GM12873 (cell line): ENCODE results near the gene SCN9A.

ENCODE experiments used
- TF ChIP-seq, protein P1 (sequence below): IDR thresholded peaks from 2 replicates; pipeline ENCODE4 v1.5.1; 2012; ENCODE audit warnings: low read depth, mild to moderate bottlenecking, moderate library complexity, low read length, control low read depth; ENCODE audit not compliant: insufficient read depth; ENCODE audit errors: missing control alignments

SCN9A gene

DNA sequence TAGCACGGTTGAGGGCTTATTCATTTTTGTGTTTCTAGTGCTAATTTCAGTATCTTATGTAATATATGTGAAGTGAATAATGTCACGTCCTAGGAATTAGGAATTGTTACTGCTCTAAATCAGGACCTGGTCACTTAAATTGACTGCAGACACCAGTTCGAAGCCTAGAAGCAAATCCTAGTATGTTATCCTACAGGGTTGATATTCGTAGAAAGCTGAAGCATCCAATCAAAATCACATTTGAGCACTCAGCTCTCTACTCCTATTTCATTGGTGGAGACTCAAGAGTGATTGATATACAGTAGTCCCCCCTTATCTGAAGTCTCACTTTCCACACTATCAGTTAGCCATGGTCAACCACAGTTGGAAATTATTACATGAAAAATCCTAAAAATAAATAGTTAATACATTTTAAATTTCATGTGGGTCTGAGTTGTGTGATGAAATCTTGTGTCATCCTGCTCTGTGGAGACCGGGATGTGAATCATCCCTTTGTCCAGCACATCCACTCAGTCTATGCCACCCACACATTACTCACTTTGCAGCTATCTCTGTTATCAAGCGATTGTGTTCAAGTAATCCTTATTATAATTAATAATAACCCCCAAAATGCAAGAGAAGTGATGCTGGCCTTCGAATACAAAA is 35.2 kb upstream of the SCN9A start:
- TF ChIP-seq, protein P1, sequence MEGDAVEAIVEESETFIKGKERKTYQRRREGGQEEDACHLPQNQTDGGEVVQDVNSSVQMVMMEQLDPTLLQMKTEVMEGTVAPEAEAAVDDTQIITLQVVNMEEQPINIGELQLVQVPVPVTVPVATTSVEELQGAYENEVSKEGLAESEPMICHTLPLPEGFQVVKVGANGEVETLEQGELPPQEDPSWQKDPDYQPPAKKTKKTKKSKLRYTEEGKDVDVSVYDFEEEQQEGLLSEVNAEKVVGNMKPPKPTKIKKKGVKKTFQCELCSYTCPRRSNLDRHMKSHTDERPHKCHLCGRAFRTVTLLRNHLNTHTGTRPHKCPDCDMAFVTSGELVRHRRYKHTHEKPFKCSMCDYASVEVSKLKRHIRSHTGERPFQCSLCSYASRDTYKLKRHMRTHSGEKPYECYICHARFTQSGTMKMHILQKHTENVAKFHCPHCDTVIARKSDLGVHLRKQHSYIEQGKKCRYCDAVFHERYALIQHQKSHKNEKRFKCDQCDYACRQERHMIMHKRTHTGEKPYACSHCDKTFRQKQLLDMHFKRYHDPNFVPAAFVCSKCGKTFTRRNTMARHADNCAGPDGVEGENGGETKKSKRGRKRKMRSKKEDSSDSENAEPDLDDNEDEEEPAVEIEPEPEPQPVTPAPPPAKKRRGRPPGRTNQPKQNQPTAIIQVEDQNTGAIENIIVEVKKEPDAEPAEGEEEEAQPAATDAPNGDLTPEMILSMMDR, result no peak

DNA sequence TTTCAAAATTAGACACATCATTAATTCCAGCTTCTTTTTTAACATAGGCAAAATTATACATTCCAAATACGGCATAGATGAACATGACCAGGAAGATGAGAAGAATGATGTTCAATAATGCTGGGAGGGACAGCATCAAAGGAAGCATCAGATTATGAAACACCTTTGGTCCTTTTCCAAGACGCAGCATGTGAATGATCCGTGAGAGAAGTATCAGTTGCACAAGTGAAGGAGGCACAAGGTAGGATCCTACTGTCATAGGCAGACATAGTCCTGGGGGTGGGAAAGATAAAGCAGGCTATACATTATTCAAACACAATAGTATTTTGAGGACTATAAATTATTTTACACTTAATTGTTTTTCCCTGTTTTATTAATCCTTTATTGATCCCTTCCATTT is 30.6 kb upstream of the SCN9A start:
- TF ChIP-seq, protein P1, result no peak

DNA sequence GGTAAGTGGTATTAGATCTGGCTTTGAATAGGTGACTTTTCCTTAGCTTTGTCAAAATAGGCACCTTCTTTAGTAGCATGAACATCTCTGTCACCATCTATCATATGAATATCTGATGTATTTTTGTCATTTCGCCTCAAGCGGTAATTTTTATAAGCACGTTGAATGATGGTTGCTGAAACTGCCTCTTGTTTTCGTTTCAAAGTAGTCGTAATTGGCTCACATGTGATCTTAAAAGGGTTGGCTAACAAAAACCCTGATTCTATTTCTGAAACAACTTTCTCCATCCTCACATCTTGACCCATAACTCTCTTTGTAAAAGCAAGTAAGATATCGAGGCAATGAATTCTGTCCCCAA is 29.8 kb upstream of the SCN9A start:
- TF ChIP-seq, protein P1, result no peak

DNA sequence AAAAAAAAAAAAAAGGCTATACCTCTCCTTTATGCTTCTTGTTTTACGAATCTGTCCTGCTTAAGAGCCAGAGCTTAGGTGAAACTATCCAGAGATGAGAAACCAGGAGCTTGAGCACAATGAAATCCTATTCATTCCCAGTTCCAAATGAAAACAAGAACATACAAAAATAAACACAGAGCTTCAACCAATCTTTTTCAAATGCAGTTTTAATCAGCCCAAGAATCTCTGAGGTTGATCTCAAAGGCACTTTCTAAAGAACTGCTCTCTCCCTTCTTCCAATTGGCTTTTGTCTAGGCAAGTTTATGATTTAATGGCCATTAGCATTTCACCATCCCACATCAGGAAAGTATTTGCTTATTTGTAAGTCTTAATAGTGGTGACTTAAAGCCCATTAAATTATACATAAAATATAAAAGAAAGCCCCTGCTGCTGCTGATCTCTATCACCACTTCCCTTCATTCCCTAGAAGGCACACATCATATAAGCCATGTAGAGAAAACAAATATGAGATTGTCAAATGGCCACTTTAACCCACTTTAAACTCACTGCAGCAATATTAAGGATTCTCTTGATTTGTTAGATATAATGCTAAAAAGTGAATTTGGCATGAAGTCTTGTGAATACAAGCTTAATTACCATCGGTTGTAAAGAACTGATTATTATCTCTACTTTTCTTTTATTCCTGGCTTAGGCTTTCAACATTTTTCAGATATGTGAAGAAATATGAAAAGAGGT is 29.3 kb upstream of the SCN9A start:
- TF ChIP-seq, protein P1, result no peak

DNA sequence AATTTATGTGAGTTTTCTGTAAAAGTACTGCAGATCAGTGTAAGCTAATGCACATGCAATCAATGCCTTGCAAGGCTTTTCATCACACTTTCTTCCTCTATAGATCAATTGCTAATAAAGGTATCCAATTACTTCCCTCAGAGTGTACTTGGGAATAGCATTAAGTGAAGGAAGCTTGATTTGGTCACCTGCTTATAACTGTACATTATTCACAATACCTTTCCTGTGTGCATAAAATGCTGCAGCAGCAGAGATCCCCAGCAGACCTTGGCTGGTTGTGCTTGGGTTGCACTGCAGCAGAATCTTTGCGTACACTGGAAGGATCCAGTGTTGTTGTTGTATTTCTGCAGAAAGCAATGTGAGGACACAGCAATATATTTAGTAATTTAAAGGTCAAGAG is 18.5 kb upstream of the SCN9A start:
- TF ChIP-seq, protein P1, result no peak

DNA sequence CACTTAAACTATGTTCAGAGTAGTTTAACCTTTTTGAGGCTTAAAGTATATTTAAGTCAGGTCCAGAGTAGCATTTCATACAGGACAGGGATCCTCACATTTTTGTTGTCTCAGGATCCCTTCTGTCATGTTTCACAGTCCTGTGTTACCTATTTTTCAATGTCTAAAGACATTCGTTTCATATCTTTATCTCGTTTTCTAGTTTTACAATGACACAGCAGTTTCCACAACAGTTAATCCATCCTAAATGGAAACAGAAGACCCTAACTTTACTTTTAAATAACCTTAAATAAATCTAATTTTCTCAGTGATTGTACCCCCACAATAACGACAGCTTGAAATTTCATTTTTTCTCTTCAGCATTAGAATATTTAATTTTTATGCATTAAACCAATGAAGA is 17.3 kb upstream of the SCN9A start:
- TF ChIP-seq, protein P1, result no peak

DNA sequence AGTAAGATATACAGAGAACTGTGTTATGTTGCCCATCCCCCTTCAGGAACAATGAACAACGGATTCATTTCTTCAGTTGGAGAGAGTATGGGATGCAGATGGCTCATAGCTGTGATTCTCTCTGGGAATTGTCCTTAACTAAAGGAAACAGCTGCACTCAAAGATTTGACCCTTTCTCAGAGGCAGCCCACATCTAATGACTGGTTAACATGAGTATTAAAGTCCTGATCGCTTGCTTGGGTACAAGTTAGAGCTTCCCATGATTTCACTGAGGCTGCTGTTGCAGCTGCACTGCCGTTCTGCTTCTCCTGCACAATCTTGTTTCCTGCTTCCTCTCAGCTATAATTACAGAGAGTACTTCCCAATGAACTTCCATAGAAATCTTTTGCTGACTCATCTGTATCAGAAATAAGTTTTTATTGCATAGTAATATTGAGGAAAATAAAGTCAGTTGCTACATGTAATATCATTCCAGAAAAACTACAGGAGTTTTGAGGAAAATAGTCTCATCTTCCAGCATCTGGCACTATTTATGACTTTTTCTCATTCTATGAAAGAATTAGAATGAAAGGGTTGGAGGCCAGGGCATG is 12.8 kb upstream of the SCN9A start:
- TF ChIP-seq, protein P1, result no peak
